ENCODE measurements around the gene HMSD.
"Not testable (repeated sequence)": the region's sequence is repeated elsewhere in the genome, so short reads cannot be mapped to it uniquely, and the experiment has no call there.

The HMSD gene

GRCh38 chr18:63949068-63949737, at the start of gene HMSD:
TSS of gene HMSD (plus strand) at chr18:63949301. CDS start at chr18:63953456, 4,155 bp downstream.
- DNase-seq (ENCODE audit: insufficient read length, low spot score) (peak; percentile 45), FAIRE-seq (peak; percentile 61)

- FAIRE-seq: no peak
- DNase-seq (ENCODE audit: insufficient read length, low spot score): no peak
Measured at GRCh38 chr18:63903851-63904570, 45.1 kb upstream of the HMSD start.

- DNase-seq (ENCODE audit: insufficient read length, low spot score) (no peak), FAIRE-seq (no peak)
Measured at GRCh38 chr18:63904694-63905093, 44.4 kb upstream of the HMSD start.

- DNase-seq (ENCODE audit: insufficient read length, low spot score) (no peak), FAIRE-seq (peak; percentile 64)
Measured at GRCh38 chr18:63905361-63905760, 43.7 kb upstream of the HMSD start.

- no peak for DNase-seq (ENCODE audit: insufficient read length, low spot score)
- peak; percentile 18 for FAIRE-seq
Measured at GRCh38 chr18:63906056-63906455, 43.0 kb upstream of the HMSD start.

- FAIRE-seq: peak; percentile 84
- no peak for DNase-seq (ENCODE audit: insufficient read length, low spot score)
Measured at GRCh38 chr18:63907664-63908063, 41.4 kb upstream of the HMSD start, which contains the start of gene SERPINB10. TSS of gene SERPINB10 (plus strand) at chr18:63907958. CDS start at chr18:63915511, 7,553 bp downstream.

GRCh38 chr18:63908858-63909257, 40.2 kb upstream of the HMSD start:
- DNase-seq (ENCODE audit: insufficient read length, low spot score): no peak
- FAIRE-seq: no peak

- FAIRE-seq (peak; percentile 73), DNase-seq (ENCODE audit: insufficient read length, low spot score) (no peak)
Measured at GRCh38 chr18:63909870-63910269, 39.2 kb upstream of the HMSD start.

GRCh38 chr18:63917817-63918216, 31.3 kb upstream of the HMSD start:
- FAIRE-seq (no peak), DNase-seq (ENCODE audit: insufficient read length, low spot score) (no peak)

GRCh38 chr18:63922049-63922448, 27.1 kb upstream of the HMSD start:
- no peak for FAIRE-seq

GRCh38 chr18:63924551-63924950, 24.6 kb upstream of the HMSD start:
- FAIRE-seq (no peak), DNase-seq (ENCODE audit: insufficient read length, low spot score) (no peak)

More at GRCh38 chr18:63922049-63922448, 27.1 kb upstream of the HMSD start:
- no peak for DNase-seq (ENCODE audit: insufficient read length, low spot score)

- FAIRE-seq: no peak
- DNase-seq (ENCODE audit: insufficient read length, low spot score): no peak
Measured at GRCh38 chr18:63928331-63928730, 20.8 kb upstream of the HMSD start.

- DNase-seq (ENCODE audit: insufficient read length, low spot score): not testable (repeated sequence)
- peak; percentile 48 for FAIRE-seq
Measured at GRCh38 chr18:63929369-63929768, 19.7 kb upstream of the HMSD start.

- FAIRE-seq (no peak), DNase-seq (ENCODE audit: insufficient read length, low spot score) (no peak)
Measured at GRCh38 chr18:63930773-63931354, 18.2 kb upstream of the HMSD start.

- peak; percentile 98 for FAIRE-seq
- peak; percentile 62 for DNase-seq (ENCODE audit: insufficient read length, low spot score)
Measured at GRCh38 chr18:63936156-63936931, 12.8 kb upstream of the HMSD start.

- DNase-seq (ENCODE audit: insufficient read length, low spot score) (no peak), FAIRE-seq (peak; percentile 31)
Measured at GRCh38 chr18:63936932-63937393, 12.1 kb upstream of the HMSD start.

- no peak for FAIRE-seq
- DNase-seq (ENCODE audit: insufficient read length, low spot score): no peak
Measured at GRCh38 chr18:63940008-63940407, 9.1 kb upstream of the HMSD start.

- DNase-seq (ENCODE audit: insufficient read length, low spot score); FAIRE-seq: not testable (repeated sequence)
Measured at GRCh38 chr18:63940543-63941050, 8.5 kb upstream of the HMSD start.

GRCh38 chr18:63947051-63947790, 1.9 kb upstream of the HMSD start:
- FAIRE-seq (peak; percentile 39), DNase-seq (ENCODE audit: insufficient read length, low spot score) (no peak)

- DNase-seq (ENCODE audit: insufficient read length, low spot score) (no peak), FAIRE-seq (peak; percentile 80)
Measured at GRCh38 chr18:63951302-63951705, 2.2 kb downstream of the HMSD start.
